HG03196 (cell line): Measurements from ENCODE around the gene XIRP2.

ENCODE experiments used
- ATAC-seq: cut with Tn5 transposase; IDR thresholded peaks from one replicate; pipeline ENCODE4 v1.9.1; 2021; ENCODE audit not compliant: unreplicated experiment

The XIRP2 gene

DNA sequence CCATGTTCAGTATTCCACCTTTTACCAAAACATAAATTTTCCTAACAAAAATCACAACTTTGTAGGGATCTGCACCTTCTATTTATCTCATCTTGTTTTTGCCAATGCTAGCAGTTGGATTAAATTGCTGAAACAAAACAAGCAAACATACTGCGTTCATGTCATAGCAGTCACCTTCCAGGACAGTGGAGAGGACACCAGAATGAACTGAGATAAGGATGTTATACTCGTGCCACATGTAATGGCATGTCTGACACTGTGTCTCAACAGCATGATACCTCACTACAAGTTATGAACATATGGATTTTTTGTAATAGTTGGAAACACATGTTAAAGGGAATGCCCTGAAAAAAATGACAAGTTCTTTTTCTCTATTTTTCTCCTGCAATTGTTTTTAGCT lies 245.3 kb downstream of the XIRP2 start:
- no peak for ATAC-seq

DNA sequence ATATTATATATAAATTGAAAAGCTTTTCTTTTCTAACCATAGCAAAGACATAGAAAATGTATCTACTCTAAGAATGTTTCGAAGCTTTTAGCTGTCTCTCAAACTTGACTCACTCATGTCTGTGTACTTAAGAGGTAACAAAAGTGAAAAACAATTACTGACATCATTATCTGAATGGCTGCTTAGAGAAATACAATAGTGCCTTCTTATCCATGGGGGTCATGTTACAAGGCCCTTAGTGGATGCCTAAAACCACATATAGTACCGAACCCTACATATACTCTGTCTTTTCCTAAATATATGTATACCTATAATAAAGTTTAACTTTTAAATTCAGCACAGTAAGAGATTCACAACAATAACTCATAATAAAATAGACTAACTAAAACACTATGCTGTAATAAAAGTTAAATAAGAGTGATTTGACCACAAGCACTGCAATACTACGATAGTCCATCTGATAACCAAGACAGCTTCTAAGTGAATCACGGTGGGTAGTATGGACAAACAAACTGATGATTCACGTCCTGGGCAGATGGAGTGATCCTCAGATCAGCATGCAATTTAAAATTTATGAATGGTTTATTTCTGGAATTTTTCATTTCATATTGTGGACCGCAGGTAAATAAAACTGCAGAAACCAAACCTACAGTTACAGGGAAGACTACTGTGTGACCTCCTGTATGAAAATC lies 246.2 kb downstream of the XIRP2 start:
- no peak for ATAC-seq

- no peak for ATAC-seq
Observed at GRCh38 chr2:167135706-167136105, 247.4 kb downstream of the XIRP2 start.

GRCh38 chr2:167136879-167137596 lies 248.8 kb downstream of the XIRP2 start:
- no peak for ATAC-seq

GRCh38 chr2:167140330-167140729 lies 252.1 kb downstream of the XIRP2 start:
- no peak for ATAC-seq

DNA sequence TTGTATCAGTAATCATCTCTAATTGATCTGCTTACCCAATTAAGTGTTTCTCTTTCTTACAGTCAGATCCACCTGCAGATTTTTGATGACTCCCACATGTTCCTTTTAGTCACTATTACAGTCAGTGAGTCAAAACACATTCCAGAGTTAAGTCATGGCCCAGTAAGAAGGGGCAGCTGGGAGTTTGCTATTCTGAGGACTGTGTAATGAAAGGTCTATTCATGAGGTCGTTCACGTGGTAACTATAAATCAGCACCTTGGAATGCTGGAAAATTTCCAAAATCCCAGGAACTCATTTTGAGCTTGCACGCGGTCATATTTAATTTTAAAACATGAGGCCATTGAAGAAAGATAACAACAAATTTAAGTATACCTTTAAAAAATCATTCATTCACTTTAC lies 252.5 kb downstream of the XIRP2 start:
- ATAC-seq: no peak

- ATAC-seq: no peak
Observed at GRCh38 chr2:167142554-167142953, 254.3 kb downstream of the XIRP2 start.

- no peak for ATAC-seq
Observed at GRCh38 chr2:167144179-167144898, 256.1 kb downstream of the XIRP2 start.

DNA sequence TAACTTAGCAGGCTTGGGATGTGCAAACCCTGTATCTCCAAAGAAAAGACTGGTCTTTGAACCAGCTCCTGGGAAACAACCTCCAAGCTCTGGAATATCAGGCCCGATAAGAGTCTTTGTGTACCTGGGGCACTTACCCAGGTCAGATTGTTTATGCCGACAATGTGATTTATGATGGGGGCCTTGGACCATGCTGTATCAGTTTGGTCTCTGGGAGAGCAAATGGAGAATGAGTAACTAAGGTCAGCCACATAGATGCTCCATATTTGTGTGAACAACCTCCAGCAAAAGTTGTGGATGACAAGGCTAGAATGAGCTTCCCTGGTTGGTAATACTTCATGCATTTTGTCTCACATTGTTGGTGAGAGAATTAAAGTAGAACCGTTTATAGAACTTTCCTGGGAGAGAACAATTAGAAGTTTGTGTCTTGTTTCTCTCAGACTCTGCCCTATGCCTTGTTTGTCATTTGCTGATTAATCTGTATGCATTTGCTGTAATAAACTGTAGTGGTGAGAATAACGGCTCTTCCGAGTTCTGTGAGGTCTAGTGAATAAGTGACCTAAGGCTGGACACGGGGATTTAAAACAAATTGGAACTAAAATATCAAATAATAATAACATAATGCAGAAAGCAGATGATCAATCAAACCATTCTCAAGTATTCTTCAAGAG lies 259.1 kb downstream of the XIRP2 start:
- ATAC-seq: no peak

- ATAC-seq: no peak
Observed at GRCh38 chr2:167151894-167152293, 263.6 kb downstream of the XIRP2 start.

GRCh38 chr2:167157523-167157922 lies 269.2 kb downstream of the XIRP2 start:
- no peak for ATAC-seq

GRCh38 chr2:167177196-167177595 lies 288.9 kb downstream of the XIRP2 start:
- ATAC-seq: no peak

DNA sequence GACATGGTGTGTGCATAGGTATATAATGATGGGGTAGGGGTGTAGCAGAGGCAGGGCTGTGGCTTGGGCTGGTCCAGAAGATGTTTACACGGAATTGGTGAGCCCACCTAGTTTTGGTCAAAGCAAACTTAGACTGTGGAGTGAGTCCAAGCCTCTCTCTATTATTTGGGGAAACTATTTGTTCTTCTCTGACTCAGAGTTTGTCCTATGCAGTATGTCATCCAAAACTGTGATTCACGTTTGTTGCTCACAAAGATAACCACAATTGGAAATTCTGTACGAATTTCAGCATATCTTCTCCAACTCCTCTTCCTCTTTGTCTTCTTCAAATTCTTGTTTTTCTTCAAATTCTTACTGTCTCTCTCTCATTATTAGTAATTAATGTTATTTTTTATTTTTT lies 292.9 kb downstream of the XIRP2 start:
- no peak for ATAC-seq

- ATAC-seq: no peak
Observed at GRCh38 chr2:167181688-167182087, 293.4 kb downstream of the XIRP2 start.

DNA sequence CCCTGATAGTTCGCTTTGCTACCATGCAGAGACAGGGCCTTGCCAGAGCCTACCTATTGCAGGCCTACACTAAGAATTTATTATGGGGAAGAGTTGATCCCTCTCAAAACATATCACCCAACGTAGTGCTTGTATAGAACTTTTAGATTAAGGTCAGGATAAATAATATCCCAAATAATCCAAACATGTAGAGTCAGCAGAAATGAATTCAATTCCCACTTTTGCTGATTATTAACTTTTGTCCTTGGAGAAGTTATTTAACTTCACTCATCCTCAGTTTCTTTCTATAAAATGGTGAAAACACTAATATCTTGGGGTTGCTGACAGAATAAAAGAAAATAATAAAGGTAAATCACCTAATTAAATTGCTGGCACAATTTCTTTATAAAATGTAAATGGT lies 294.1 kb downstream of the XIRP2 start:
- no peak for ATAC-seq

- no peak for ATAC-seq
Observed at GRCh38 chr2:167183931-167184330, 295.7 kb downstream of the XIRP2 start.

DNA sequence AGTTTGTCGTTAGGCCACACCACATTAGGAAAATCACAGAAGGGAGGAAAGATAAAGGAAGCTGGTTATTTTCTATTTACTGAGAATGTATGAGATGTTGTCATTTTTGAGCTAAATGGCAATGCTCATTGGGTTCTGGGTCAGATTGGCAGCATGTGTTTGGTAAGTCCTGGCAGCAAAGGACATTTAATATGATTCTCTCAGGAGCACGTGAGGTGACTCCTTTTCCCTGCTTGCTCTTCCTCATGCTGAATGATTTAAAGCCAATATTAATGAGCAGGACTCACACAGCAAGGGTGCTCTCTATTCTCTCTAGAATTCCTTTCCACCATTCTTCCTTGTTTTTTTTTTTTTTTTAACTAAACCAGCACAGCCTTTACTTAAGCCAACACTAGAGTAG lies 298.2 kb downstream of the XIRP2 start:
- no peak for ATAC-seq

GRCh38 chr2:167187049-167187727 lies 298.9 kb downstream of the XIRP2 start:
- ATAC-seq: no peak

- no peak for ATAC-seq
Observed at GRCh38 chr2:167187978-167188967, 300.0 kb downstream of the XIRP2 start.

GRCh38 chr2:167190053-167190452 lies 301.8 kb downstream of the XIRP2 start:
- ATAC-seq: no peak
